Measurements from ENCODE around the gene RAPGEF3.

The RAPGEF3 gene

GRCh38 chr12:47736216-47736615, 22.5 kb downstream of the RAPGEF3 start:
- DNase-seq (ENCODE audit: low spot score), result no peak
- in situ Hi-C loops (cut with MboI; ENCODE audit: low sequenced_read_pairs, unreplicated experiment), result loop anchor here (10.0 kb wide), 1 partner anchor 99 kb away; no protein-coding TSS in a partner anchor
- TF ChIP-seq CTCF (IDR thresholded peaks at IDR 0.05; ENCODE audit: borderline replicate concordance, control extremely low read depth, extremely low read depth, insufficient read depth, missing control alignments), result no peak

DNA sequence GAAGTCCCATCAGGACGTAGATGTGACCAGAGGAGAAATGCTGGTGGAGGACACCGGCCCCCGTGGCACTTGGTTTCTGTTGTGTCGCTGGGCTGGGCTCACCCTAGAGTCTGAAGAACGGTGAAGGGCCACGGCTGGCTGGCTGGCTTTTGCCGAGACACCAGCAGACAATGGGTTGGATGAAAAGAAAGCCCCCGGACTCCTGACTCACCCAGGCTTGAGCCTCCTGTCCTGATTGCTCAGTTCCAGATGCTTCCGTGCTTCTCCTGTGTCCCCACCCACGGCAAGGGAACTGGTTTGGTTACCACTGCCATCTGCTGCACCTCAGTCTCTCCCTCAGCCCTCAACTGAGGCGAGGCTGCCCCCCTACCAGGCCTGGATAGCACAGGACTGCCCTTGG, 23.0 kb downstream of the RAPGEF3 start:
- no peak for DNase-seq (ENCODE audit: low spot score)
- in situ Hi-C loops (cut with MboI; ENCODE audit: low sequenced_read_pairs, unreplicated experiment), result loop anchor here (10.0 kb wide), 1 partner anchor 99 kb away; no protein-coding TSS in a partner anchor
- no peak for TF ChIP-seq CTCF (IDR thresholded peaks at IDR 0.05; ENCODE audit: borderline replicate concordance, control extremely low read depth, extremely low read depth, insufficient read depth, missing control alignments)

- in situ Hi-C loops (cut with MboI; ENCODE audit: low sequenced_read_pairs, unreplicated experiment), result loop anchor here (10.0 kb wide), 1 partner anchor 100 kb away; no protein-coding TSS in a partner anchor
- no peak for TF ChIP-seq CTCF (IDR thresholded peaks at IDR 0.05; ENCODE audit: borderline replicate concordance, control extremely low read depth, extremely low read depth, insufficient read depth, missing control alignments)
- DNase-seq (ENCODE audit: low spot score), result no peak
Observed at GRCh38 chr12:47734725-47735480, 23.8 kb downstream of the RAPGEF3 start.

DNA sequence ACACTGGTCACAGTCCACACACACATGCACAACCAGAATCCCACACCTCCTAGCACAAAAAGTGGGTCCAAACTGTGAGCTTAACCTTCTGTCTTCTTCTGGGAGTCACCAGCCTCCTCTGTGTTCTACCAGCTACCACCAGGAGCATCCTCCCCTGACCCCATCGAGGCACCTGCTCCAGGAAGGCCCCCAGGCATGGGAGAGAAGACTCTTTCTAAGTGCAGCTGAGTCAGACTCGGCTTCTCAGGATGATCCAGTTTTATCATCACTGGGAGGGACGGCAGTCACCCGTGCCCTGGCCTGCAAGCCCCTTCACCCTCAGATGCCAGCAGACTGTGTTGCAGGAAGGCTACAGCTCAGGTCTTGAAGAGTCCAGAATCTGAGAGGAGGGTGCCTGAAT, 25.5 kb downstream of the RAPGEF3 start:
- in situ Hi-C loops (cut with MboI; ENCODE audit: low sequenced_read_pairs, unreplicated experiment), result loop anchor here (10.0 kb wide), 1 partner anchor 102 kb away; no protein-coding TSS in a partner anchor
- TF ChIP-seq CTCF (IDR thresholded peaks at IDR 0.05; ENCODE audit: borderline replicate concordance, control extremely low read depth, extremely low read depth, insufficient read depth, missing control alignments), result no peak
- DNase-seq (ENCODE audit: low spot score), result no peak

DNA sequence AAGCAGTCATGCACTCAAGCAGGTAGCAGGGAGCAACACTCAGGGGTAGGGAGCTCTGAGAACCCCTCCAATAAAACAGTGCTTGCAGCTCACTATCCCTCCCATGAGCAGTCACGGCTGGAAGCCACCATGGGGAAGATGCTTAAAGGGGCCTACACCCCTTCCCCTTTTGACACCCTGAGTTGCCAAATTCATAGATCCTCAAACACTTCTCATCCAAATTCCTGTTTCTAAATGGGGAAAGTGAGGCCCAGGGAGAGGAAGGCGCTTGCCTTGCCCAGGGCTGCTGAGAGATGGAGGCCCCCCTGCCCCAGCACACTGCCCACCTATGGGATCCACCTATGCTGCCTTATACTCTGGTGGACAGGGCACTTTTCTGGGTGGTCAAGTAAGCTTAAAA, 26.2 kb downstream of the RAPGEF3 start:
- no peak for TF ChIP-seq CTCF (IDR thresholded peaks at IDR 0.05; ENCODE audit: borderline replicate concordance, control extremely low read depth, extremely low read depth, insufficient read depth, missing control alignments)
- in situ Hi-C loops (cut with MboI; ENCODE audit: low sequenced_read_pairs, unreplicated experiment), result loop anchor here (10.0 kb wide), 1 partner anchor 102 kb away; no protein-coding TSS in a partner anchor
- no peak for DNase-seq (ENCODE audit: low spot score)

DNA sequence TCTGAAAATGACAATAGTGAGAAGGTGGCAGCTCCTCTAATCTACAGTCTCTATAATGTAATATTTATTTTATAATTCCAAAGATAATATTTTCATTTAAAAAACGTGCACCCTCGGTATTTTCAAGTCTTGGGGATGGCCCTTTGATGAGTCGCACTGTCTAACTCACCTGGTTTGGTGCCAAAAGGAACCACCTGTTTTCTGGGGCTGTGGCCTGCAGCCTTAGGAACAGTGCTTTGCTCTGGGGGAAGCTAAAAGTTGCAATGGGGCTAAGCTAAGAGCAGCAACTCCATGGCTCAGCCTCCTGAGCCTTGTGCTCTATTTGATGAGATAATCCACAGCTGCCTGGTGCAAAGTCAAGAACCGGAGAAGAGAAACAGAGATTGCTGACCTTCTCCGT, 27.0 kb downstream of the RAPGEF3 start:
- no peak for DNase-seq (ENCODE audit: low spot score)
- TF ChIP-seq CTCF (IDR thresholded peaks at IDR 0.05; ENCODE audit: borderline replicate concordance, control extremely low read depth, extremely low read depth, insufficient read depth, missing control alignments), result no peak
- in situ Hi-C loops (cut with MboI; ENCODE audit: low sequenced_read_pairs, unreplicated experiment), result loop anchor here (10.0 kb wide), 1 partner anchor 103 kb away; no protein-coding TSS in a partner anchor
